ENCODE data around the gene RTEL1. TPM values are rescaled to one million over a fixed set of nuclear protein-coding genes. Genes with fewer than 3 reads are reported as not detected.

RTEL1 gene
- total RNA-seq, 4 donors from 2014 or later: 28.2 to 62.4 (median 46.7) TPM

DNA sequence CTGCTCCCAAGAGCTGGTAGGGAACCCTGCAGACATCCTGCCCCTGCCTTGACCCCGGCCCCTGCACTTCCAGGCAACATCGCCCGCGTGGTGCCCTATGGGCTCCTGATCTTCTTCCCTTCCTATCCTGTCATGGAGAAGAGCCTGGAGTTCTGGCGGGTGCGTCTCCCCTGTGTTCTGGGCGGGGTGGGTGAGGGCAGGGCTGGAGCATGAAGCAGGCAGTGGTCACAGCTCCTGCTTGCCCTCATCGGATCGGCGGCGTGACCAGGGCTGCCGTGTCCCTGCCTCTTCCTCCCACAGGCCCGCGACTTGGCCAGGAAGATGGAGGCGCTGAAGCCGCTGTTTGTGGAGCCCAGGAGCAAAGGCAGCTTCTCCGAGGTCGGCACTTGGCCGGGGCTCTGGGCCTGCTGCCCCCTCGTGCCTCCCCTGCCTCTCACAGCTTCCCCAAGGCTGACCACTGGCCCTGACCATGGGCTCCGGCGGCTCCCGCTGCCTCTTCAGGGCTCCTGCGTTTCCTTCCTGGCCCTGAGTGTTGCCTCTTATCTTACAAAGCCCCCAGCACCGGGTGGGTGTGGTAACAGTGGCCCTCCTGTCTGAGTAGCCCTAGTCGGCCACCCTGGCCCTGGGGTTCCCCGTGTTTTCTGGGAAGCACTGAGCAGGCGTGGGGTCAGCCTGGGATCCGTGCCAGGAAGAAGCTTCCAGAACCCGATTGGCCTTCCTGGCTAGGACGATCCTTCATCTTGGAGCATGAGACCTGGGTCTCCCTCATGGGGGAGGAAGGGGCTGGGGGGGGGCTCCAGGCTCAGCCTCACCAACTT lies 30.3 kb downstream of the RTEL1 start:
- Histone ChIP-seq H3K4me3 (no peak overlapping the region), H3K36me3 (peaks cover 0 to 36% (median 0%) of the 10 kb centered on the region in 3 donors), H3K27ac (peak overlapping the region; percentile 78 to 97 (median 90)), H3K4me1 (peaks cover 0 to 75% (median 37%) of the 10 kb centered on the region in 4 donors), H3K27me3 (no peaks in the 10 kb centered on the region), H3K9me3 (no peaks in the 10 kb centered on the region)
- TF ChIP-seq, protein P1, sequence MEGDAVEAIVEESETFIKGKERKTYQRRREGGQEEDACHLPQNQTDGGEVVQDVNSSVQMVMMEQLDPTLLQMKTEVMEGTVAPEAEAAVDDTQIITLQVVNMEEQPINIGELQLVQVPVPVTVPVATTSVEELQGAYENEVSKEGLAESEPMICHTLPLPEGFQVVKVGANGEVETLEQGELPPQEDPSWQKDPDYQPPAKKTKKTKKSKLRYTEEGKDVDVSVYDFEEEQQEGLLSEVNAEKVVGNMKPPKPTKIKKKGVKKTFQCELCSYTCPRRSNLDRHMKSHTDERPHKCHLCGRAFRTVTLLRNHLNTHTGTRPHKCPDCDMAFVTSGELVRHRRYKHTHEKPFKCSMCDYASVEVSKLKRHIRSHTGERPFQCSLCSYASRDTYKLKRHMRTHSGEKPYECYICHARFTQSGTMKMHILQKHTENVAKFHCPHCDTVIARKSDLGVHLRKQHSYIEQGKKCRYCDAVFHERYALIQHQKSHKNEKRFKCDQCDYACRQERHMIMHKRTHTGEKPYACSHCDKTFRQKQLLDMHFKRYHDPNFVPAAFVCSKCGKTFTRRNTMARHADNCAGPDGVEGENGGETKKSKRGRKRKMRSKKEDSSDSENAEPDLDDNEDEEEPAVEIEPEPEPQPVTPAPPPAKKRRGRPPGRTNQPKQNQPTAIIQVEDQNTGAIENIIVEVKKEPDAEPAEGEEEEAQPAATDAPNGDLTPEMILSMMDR (IDR thresholded peaks at IDR 0.05): no peak
- DNase-seq (ENCODE audit: low spot score in 2 of 2): no peak
- WGBS, 2 donors: 71 to 81% methylated on average over 20 to 26 of the region's 31 CpGs

DNA sequence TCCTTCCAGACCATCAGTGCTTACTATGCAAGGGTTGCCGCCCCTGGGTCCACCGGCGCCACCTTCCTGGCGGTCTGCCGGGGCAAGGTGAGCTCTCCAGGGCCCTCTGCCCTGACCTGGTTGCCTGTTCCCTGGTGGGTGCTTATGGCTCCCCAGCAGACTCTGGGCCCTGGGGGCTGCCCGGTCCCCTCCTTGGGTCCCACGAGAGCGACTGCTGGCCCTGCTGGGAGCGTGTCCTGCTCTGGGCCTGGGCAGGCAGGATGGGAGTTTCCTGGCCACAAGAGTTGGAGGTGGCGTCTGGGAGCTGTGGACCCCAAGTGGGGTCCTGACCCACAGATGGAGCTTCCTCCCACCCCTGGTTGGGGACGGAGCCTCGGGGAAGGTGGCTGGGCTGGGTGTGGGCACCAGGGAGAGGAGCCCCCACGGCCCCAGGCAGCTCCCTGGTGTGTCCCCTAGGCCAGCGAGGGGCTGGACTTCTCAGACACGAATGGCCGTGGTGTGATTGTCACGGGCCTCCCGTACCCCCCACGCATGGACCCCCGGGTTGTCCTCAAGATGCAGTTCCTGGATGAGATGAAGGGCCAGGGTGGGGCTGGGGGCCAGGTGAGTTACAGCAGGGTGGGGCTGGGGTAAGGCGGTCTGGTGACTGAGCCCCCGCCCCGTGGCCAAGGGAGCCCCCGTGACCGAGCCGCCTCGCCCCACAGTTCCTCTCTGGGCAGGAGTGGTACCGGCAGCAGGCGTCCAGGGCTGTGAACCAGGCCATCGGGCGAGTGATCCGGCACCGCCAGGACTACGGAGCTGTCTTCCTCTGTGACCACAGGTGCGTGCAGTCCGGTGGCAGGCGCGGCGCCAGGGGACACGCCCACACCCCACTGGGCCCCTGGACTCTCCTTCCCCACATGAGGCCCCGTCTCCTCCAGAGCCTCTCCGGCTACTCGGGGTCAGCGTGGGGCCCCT lies 31.2 kb downstream of the RTEL1 start:
- 91 to 92% methylated on average over 12 to 20 of the region's 44 CpGs for WGBS, 2 donors
- peak overlapping the region in 3 of 4 donors; percentile 85 to 97 (median 95) for H3K27ac ChIP-seq

DNA sequence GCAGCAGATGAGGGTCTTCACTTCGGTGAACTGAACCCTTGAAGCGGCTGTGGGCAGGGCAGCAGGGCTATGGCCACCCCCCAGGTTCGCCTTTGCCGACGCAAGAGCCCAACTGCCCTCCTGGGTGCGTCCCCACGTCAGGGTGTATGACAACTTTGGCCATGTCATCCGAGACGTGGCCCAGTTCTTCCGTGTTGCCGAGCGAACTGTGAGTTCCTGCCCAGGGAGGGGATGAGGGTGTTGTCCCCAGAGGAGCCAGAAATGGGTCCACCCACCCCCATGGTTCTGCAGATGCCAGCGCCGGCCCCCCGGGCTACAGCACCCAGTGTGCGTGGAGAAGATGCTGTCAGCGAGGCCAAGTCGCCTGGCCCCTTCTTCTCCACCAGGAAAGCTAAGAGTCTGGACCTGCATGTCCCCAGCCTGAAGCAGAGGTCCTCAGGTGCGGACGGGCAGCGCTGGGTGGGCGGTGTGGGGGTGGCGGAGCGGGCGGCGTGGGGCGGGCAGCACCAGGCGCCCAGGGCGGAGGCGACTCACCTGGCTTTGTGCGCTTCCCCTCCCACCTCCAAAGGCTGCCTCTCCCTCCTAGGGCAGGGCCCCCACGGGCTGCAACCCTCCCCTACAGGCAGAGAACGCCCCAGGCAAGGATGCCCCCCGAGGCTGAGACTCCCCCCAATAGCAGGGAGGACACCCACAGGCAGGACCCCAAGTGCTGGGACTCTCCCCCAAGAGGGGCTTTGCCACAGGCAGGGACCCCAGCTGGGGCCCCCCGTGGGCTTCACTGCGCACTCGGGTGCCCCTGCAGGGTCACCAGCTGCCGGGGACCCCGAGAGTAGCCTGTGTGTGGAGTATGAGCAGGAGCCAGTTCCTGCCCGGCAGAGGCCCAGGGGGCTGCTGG lies 32.1 kb downstream of the RTEL1 start:
- Histone ChIP-seq H3K4me1 (peaks cover 0 to 67% (median 35%) of the 10 kb centered on the region in 4 donors), H3K27me3 (no peaks in the 10 kb centered on the region), H3K4me3 (no peak overlapping the region), H3K27ac (peak overlapping the region in 2 of 4 donors; percentile 95 to 97), H3K36me3 (peaks cover 0 to 53% (median 2%) of the 10 kb centered on the region in 3 donors), H3K9me3 (no peaks in the 10 kb centered on the region)
- TF ChIP-seq POLR2A (IDR thresholded peaks at IDR 0.05) (no peak), EP300 (IDR thresholded peaks at IDR 0.05) (no peak)
- TF ChIP-seq, protein P1 (IDR thresholded peaks at IDR 0.05): no peak
- DNase-seq (ENCODE audit: low spot score in 2 of 2): no peak
- WGBS, 2 donors: 82 to 85% methylated on average over 24 to 29 of the region's 40 CpGs

More for the DNA sequence above, 31.2 kb downstream of the RTEL1 start:
- H3K4me3 ChIP-seq: no peak overlapping the region
- TF ChIP-seq POLR2A (IDR thresholded peaks at IDR 0.05) (no peak), EP300 (IDR thresholded peaks at IDR 0.05) (no peak)
- TF ChIP-seq, protein P1 (IDR thresholded peaks at IDR 0.05): no peak
- peaks cover 0 to 75% (median 36%) of the 10 kb centered on the region in 4 donors for H3K4me1 ChIP-seq
- peaks cover 0 to 44% (median 2%) of the 10 kb centered on the region in 3 donors for H3K36me3 ChIP-seq
- no peaks in the 10 kb centered on the region for H3K9me3 ChIP-seq
- H3K27me3 ChIP-seq: no peaks in the 10 kb centered on the region
- no peak for DNase-seq (ENCODE audit: low spot score in 2 of 2)

DNA sequence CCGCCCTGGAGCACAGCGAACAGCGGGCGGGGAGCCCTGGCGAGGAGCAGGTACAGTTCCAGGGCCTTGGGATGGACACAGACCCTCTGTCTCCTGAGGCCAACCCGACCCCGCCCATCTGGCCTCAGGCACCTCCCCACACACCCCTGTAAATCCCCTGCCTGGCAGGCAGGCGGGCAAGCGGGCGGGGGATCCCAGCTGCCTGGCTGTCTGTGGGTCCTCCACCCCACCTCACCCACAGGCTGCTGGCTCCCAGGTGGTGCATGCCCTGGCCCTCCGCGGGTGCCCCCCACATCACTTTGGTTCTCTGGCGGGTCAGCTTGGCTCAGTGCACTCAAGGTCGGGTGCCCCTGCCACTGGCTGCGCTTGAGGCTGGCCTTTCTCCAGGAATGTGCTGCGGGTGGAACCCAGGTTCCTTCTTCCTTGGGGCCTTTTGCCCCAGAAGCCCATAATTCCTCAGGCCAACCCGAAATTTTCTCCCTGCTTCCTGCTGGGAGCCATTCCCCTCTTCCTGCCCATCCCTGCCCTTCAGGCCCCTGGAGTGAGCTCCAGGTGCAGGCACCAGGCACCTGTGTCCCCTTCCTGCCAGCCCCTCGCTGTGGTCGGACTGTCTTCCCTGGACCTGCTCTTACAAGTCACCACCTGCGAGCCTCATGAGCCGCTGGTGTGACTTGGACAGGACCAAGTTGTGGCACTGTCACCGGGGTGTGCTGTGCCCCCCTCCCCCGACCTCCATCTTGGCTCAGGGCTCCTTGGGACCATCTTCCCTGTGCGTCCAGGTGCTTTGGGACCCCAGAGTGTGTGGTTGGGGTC lies 33.0 kb downstream of the RTEL1 start:
- peak overlapping the region in 2 of 4 donors; percentile 50 to 66 for H3K27ac ChIP-seq
- TF ChIP-seq, protein P1 (IDR thresholded peaks at IDR 0.05): no peak
- TF ChIP-seq POLR2A (IDR thresholded peaks at IDR 0.05) (no peak), EP300 (IDR thresholded peaks at IDR 0.05) (no peak)
- no peak overlapping the region for H3K4me3 ChIP-seq
- no peak for DNase-seq (ENCODE audit: low spot score in 2 of 2)
- H3K4me1 ChIP-seq: peaks cover 0 to 67% (median 28%) of the 10 kb centered on the region in 4 donors
- peaks cover 0 to 60% (median 2%) of the 10 kb centered on the region in 3 donors for H3K36me3 ChIP-seq
- H3K9me3 ChIP-seq: no peaks in the 10 kb centered on the region
- no peaks in the 10 kb centered on the region for H3K27me3 ChIP-seq
- 77 to 86% methylated on average over 18 to 21 of the region's 24 CpGs for WGBS, 2 donors

Data from tibial nerve (tissue), 4 donors.